ENCODE measurements around the gene HIVEP3. TPM values are rescaled to one million over a fixed set of nuclear protein-coding genes. Genes with fewer than 3 reads are reported as not detected.

HIVEP3 gene
- total RNA-seq, 1 experiment from 2014 or later, result 3.1 TPM

GRCh38 chr1:41611932-41612450, 306.7 kb downstream of the HIVEP3 start:
- ChIA-PET POLR2A (ENCODE audit: low non-redundant PET) (no interaction called here), CTCF (no interaction called here)
- no peak overlapping the region for H3K4me3 ChIP-seq (ENCODE audit: low read depth, low read length, poor library complexity, severe bottlenecking)
- no peak overlapping the region for H3K27ac ChIP-seq (ENCODE audit: low read depth, low read length, poor library complexity, severe bottlenecking)
- TF ChIP-seq EZH2 (IDR thresholded peaks at IDR 0.05; ENCODE audit: borderline replicate concordance, low read depth, low read length, poor library complexity, severe bottlenecking) (no peak), CTCF (conservative IDR thresholded peaks at IDR 0.05; ENCODE audit: low read depth, low read length) (no peak)
- H3K9me3 ChIP-seq (ENCODE audit: low read depth, low read length, poor library complexity, severe bottlenecking), result no peaks in the 10 kb centered on the region
- intact Hi-C loops (cut with micrococcal nuclease; ENCODE audit: unreplicated experiment), result no loop called here
- H3K27me3 ChIP-seq (replicated peaks; ENCODE audit: insufficient read depth, low read depth, low read length, poor library complexity), result no peaks in the 10 kb centered on the region
- BruUV-seq (replicated peaks), result no TSS peak
- H3K36me3 ChIP-seq (ENCODE audit: insufficient read depth, low read length, poor library complexity, severe bottlenecking), result no peaks in the 10 kb centered on the region
- peaks cover 19% of the 10 kb centered on the region for H3K4me1 ChIP-seq (ENCODE audit: insufficient read depth, low read length, poor library complexity, severe bottlenecking)
- DNase-seq (ENCODE audit: low spot score), result no peak

GRCh38 chr1:41611068-41611931, 307.4 kb downstream of the HIVEP3 start:
- Histone ChIP-seq H3K4me1 (ENCODE audit: insufficient read depth, low read length, poor library complexity, severe bottlenecking) (peaks cover 19% of the 10 kb centered on the region), H3K36me3 (ENCODE audit: insufficient read depth, low read length, poor library complexity, severe bottlenecking) (no peaks in the 10 kb centered on the region), H3K4me3 (ENCODE audit: low read depth, low read length, poor library complexity, severe bottlenecking) (no peak overlapping the region), H3K27me3 (replicated peaks; ENCODE audit: insufficient read depth, low read depth, low read length, poor library complexity) (no peaks in the 10 kb centered on the region), H3K27ac (ENCODE audit: low read depth, low read length, poor library complexity, severe bottlenecking) (no peak overlapping the region), H3K9me3 (ENCODE audit: low read depth, low read length, poor library complexity, severe bottlenecking) (no peaks in the 10 kb centered on the region)
- intact Hi-C loops (cut with micrococcal nuclease; ENCODE audit: unreplicated experiment), result no loop called here
- TF ChIP-seq EZH2 (IDR thresholded peaks at IDR 0.05; ENCODE audit: borderline replicate concordance, low read depth, low read length, poor library complexity, severe bottlenecking), result no peak
- no peak for TF ChIP-seq CTCF (conservative IDR thresholded peaks at IDR 0.05; ENCODE audit: low read depth, low read length)
- POLR2A ChIA-PET (ENCODE audit: low non-redundant PET), result no interaction called here
- BruUV-seq (replicated peaks), result no TSS peak
- no peak for DNase-seq (ENCODE audit: low spot score)
- CTCF ChIA-PET, result no interaction called here

DNA sequence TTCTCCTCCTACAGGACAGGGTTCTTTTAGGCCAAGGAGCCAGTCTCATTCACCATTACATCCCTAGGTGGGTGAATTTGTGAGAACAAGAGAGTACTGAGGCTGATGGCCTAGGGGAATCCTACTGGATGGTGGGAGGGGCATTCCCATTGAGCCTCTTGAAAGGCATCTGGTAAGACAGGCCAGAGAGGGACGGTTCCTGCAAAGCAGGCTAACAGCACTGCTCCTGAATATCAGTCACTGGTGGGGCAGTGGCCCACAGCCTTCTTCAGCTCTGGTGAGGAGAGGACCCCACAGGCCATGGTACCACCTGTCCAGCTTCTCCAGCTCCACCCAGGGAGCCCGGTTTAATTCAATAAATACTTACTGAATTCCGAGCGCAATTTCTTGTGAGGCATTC, 308.4 kb downstream of the HIVEP3 start:
- intact Hi-C loops (cut with micrococcal nuclease; ENCODE audit: unreplicated experiment), result no loop called here
- Histone ChIP-seq H3K4me1 (ENCODE audit: insufficient read depth, low read length, poor library complexity, severe bottlenecking) (peaks cover 19% of the 10 kb centered on the region), H3K27me3 (replicated peaks; ENCODE audit: insufficient read depth, low read depth, low read length, poor library complexity) (no peaks in the 10 kb centered on the region), H3K27ac (ENCODE audit: low read depth, low read length, poor library complexity, severe bottlenecking) (no peak overlapping the region), H3K9me3 (ENCODE audit: low read depth, low read length, poor library complexity, severe bottlenecking) (no peaks in the 10 kb centered on the region), H3K36me3 (ENCODE audit: insufficient read depth, low read length, poor library complexity, severe bottlenecking) (no peaks in the 10 kb centered on the region), H3K4me3 (ENCODE audit: low read depth, low read length, poor library complexity, severe bottlenecking) (no peak overlapping the region)
- DNase-seq (ENCODE audit: low spot score), result no peak
- CTCF ChIA-PET, result no interaction called here
- TF ChIP-seq CTCF (conservative IDR thresholded peaks at IDR 0.05; ENCODE audit: low read depth, low read length) (no peak), EZH2 (IDR thresholded peaks at IDR 0.05; ENCODE audit: borderline replicate concordance, low read depth, low read length, poor library complexity, severe bottlenecking) (no peak)
- BruUV-seq (replicated peaks), result no TSS peak
- POLR2A ChIA-PET (ENCODE audit: low non-redundant PET), result no interaction called here
